HL-60 (cell line): ENCODE data around the gene HLCS.

ENCODE experiments used
- GABPA ChIP-seq: IDR thresholded peaks from 2 replicates; pipeline ENCODE4 v1.6.1; 2012; ENCODE audit warnings: low read depth
- POLR2AphosphoS5 ChIP-seq: IDR thresholded peaks from 2 replicates; pipeline ENCODE4 v1.6.1; 2012; ENCODE audit warnings: low read depth
- TF ChIP-seq, protein P1 (sequence below): IDR thresholded peaks from one replicate; pipeline ENCODE4 v1.5.1; 2011; ENCODE audit warnings: low read length, control low read depth, inconsistent platforms; ENCODE audit not compliant: insufficient read depth

DNA sequence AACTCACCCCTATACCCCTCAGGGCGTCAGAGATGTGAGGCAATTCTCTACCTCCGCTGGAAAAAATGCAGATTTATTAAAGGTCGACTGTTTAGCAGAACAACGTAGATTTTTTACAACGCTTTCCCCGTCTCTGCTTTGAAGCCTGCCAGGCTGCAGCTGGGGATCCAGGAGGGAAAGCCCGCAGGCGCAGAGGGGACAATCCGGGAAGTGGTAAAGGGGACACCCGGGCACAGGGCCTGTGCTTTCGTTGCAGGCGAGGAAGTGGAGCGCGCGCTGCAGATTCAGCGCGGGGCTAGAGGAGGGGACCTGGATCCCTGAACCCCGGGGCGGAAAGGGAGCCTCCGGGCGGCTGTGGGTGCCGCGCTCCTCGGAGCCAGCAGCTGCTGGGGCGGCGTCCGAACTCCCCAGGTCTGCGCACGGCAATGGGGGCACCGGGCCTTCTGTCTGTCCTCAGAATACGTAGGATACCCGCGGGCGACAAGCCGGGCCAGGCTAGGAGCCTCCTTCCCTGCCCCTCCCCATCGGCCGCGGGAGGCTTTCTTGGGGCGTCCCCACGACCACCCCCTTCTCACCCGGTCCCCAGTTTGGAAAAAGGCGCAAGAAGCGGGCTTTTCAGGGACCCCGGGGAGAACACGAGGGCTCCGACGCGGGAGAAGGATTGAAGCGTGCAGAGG, 262.1 kb downstream of the HLCS start:
- TF ChIP-seq, protein P1, sequence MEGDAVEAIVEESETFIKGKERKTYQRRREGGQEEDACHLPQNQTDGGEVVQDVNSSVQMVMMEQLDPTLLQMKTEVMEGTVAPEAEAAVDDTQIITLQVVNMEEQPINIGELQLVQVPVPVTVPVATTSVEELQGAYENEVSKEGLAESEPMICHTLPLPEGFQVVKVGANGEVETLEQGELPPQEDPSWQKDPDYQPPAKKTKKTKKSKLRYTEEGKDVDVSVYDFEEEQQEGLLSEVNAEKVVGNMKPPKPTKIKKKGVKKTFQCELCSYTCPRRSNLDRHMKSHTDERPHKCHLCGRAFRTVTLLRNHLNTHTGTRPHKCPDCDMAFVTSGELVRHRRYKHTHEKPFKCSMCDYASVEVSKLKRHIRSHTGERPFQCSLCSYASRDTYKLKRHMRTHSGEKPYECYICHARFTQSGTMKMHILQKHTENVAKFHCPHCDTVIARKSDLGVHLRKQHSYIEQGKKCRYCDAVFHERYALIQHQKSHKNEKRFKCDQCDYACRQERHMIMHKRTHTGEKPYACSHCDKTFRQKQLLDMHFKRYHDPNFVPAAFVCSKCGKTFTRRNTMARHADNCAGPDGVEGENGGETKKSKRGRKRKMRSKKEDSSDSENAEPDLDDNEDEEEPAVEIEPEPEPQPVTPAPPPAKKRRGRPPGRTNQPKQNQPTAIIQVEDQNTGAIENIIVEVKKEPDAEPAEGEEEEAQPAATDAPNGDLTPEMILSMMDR: no peak
- TF ChIP-seq POLR2AphosphoS5 (no peak), GABPA (no peak)
